HPDE6-E6E7 (cell line): ENCODE measurements around the gene TNFRSF9.
A peak's percentile ranks its signal among the peaks of the same experiment; 100 is the strongest.
"Not testable (repeated sequence)": the region's sequence is repeated elsewhere in the genome, so short reads cannot be mapped to it uniquely, and the experiment has no call there.

Source experiments
- DNase-seq: peaks from one replicate; pipeline ENCODE4 v3.0.0; 2011; ENCODE audit warnings: missing footprints; ENCODE audit errors: extremely low spot score

The TNFRSF9 gene

DNA sequence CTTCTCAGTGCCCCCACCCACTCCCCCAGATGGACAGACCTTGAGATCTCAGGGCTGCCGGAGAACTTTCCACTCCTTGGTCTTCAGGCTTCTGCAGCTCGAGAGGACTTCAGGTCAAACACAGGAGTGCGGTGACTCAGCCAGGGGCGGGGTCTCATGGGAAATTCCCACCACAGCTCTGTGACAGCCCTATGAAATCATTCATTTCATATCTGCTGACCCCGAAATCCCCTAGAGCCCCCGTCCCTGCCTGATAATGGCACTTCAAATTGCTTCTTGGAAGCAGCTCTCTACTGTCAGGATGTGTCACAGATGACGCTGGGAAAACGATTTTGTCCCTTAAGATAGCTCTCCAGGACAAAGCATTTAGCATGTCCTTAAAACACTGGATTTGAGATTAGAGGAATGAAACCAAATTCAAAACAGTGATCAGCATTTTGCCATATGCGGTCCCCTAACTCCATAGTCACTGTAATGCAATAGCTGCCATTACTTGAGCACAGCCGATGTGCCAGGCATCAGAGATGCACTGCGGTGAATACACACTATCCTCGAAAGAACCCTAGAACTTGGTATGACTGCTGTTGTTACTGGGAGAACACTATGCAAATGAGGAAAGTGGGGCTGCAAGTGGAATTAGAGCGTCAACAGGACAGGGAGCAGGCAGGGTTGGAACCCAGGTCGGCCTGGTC lies at the start of gene TNFRSF9:
TNFRSF9 (minus strand) TSS at position 95 of the 692 bp plus-strand sequence. CDS start 845 bp downstream, outside the sequence.
- peak; percentile 43 for DNase-seq

DNA sequence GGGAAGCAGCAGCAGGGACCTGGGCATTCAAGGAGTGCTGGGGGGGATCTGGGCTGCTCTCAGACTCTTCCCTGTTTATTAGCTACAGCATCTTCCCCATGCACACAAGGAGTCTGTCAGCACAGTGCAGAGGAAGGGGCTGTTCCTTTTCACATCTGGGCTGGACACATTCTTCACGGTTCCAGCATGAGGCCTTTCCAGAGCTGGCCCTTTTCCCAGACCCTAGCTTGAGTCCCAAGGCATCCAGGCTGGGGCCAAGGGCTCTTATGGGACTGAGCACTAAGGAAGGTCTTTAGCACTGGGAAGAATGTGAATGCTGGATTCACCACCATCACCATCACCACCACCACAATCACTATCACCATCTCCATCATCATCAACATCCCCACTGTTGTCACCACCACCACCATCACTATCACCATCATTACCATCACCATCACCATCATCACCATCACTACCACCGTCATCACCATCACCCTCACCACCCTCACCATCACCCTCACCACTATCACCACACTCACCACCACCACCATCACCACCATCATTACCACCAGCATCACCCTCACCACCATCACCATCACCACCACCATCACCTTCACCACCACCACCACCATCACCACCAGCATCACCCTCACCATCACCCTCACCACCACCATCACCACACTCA lies 49.3 kb upstream of the TNFRSF9 start:
- no peak for DNase-seq

DNA sequence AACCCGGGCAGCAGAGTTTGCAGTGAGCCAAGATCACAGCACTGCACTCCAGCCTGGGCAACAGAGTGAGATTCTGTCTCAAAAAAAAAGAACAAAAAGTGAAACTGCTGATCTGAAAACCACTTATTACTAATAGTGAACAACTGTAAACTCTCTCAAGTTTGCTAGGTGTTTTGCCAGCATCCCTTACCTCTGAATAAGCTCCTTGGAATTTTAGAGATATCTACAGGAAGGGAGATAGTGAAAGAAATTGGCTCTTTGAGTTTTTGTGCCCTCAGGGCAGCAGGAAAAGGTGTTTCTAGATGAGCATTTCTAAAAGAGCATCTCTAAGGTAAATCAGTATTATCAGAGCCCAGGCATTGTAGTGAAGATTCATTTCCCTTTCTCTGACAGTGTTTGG lies 47.9 kb upstream of the TNFRSF9 start:
- DNase-seq: no peak

DNA sequence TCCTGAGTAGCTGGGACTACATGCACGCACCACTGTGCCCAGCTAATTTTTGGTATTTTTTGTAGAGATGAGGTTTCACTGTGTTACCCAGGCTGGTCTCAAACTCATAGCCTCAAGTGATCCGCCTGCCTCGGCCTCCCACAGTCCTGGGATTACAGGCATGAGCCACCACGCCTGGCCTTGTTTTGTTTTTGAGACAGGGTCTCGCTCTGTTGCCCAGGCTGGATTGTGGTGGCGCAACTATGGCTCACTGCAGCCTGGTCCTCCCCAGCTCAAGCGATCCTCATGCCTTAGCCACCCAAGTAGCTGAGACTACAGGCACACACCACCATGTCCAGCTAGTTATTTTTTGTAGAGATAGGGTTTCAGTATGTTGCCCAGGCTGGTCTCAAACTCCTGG lies 46.9 kb upstream of the TNFRSF9 start:
- DNase-seq: no peak

DNA sequence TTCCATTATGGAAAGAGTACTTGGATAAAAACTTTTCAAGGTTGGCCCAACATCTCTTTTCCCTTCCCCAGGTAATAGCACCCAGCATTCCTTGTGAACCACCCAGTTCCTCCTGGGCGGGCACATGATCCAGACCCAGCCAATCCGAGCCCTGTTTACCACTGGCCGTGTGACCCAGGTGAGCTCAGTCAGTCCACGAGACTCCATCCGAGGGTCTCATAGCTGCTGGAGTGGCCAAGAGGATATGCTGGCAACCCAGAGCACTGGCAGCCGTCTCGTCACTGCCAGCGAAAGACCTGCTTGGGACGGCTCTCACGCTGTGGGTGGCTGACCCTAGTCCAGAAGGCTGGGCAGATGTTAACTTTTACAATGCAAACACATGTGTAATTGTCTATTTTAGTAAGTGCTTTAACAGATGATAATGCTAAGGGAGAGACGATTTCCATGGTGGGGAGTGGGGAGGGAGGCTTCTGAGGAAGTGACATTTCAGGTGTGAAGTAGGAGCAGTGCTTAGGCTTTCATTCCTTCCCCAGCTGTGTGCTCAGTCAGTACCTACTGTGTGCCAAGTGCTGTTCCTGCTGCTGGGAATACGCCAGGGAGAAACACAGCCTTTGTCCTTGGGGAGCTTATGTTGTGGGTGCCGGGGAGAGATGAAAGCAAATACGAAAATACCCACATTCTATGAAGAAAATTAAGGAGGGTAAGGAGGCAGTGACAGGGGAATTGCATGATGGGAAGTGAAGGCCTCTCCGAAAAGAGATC lies 45.4 kb upstream of the TNFRSF9 start:
- no peak for DNase-seq

DNA sequence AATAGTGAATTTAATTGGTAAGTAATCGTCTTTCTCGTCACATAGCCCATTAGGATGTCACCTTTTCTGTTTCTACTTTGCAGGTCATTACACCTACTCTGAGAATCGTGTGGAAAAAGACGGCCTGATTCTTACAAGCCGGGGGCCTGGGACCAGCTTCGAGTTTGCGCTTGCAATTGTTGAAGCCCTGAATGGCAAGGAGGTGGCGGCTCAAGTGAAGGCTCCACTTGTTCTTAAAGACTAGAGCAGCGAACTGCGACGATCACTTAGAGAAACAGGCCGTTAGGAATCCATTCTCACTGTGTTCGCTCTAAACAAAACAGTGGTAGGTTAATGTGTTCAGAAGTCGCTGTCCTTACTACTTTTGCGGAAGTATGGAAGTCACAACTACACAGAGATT lies 44.2 kb upstream of the TNFRSF9 start:
- DNase-seq: no peak

DNA sequence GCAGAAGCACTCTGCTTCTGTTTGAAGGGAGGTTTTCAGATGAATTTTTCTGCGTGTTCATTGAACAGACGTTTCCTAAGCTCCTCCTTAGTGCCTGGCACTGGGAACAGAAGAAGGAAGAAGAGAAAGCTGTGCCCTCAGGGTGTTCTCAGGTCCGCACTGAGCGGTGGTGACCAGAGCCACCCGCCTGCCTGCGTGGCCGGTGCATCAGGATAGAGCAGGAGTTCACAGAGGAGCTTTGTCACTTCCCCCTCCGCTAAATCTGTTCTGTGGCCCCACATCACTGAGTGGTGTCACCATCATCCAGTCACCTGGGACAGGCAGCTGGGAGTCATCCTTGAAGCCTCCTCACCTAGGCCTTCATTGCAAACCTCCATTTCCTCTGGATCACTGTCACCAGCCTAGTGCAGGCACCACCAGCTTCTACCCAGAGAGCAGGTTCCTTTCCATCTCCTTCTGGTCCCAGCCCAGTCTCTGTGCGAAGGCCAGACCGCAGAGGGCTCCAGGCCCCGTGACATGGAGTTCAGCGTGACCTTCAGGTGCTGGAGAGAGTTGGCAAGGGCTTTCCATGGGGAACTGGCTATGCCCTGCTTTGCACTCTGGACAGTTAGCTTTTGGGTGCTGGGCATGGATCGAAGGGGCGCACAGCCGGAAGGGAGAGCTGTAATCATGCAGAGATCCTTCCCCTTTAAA lies 42.6 kb upstream of the TNFRSF9 start:
- no peak for DNase-seq

DNA sequence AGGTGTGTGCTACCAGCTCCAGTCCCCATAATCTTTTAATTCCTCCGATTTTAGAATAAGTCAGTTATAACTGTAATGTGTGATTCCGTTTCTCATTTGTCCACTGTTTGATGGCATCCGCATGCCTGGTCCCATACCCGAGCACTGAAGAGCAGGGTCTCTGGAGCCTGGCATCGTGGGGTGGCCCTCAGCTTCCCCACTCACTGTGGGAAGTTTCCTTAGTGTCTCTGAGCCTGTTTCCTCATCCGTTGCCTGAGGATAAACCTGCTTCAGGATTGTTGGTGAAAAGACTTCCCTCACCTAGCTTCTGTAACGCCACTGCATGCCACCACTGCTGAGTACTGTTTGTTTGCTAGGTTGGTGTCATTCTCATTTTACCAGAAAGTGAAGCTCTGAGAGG lies 40.3 kb upstream of the TNFRSF9 start:
- no peak for DNase-seq

DNA sequence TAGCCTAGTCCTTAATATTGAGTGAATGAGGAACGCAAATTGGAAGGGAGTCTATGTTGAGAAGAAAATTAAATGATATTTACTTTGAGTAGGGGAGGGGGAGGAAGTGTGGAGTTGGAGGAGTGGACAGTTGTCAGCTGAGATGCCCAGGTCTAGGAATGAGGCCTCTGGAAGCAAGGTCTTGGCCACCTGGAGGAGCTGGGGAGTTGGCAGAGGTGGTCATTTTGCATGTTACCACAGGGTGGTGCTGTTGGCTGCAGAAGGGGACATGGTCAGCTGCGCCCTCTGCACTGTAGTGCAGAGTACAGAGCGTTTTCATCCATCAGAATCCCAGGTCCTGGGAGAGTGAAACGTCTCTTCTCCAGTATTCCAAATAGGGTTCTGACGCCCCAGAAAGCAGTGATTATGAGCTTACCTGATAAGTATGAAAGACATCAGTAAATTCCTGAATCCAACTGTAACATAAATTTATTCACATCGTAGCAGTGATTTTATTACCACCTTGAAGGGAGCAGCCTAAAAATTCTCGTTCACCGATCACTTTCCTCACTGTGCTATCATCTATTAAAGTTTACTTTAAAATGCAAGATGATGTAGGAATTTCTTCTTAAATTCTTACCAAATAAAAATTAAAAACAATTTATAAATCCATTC lies 34.7 kb upstream of the TNFRSF9 start:
- peak; percentile 90 for DNase-seq

DNA sequence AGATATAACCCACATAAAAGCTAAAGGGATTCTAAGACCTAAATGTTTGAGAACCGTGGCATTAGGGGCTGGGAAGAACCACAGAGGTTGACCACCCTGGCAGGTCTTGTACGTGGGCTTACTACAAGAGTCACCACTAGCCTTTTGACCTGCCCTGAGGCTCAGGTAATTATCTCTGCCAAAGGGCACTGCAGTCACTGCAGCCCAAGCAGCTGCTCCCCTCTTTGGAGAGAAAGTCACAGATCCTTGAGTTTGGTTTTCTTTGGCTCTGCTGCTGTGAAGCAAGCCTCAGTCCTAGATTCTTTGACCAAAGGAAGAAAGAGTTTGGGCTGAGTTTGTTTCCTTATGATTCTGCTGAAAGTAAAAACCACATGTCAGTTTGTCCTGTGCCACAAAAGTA lies 32.4 kb upstream of the TNFRSF9 start:
- no peak for DNase-seq

DNA sequence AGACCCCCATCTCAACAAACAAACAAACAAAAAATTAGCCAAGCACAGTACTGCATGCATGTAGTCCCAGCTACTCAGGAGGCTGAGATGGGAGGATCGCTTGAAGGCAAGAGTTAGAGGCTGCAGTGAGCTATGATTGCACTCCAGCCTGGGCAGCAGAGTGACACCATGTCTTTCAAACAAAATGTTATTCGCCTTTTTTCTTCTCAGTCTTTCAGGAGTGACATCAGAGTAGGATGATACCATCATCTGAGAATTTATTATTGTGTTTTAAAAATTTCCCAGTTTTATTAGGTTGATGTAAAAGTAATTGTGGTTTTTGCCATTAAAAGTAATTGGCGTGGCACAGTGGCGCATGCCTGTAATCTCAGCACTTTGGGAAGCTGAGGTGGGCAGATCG lies 31.6 kb upstream of the TNFRSF9 start:
- DNase-seq: no peak

DNA sequence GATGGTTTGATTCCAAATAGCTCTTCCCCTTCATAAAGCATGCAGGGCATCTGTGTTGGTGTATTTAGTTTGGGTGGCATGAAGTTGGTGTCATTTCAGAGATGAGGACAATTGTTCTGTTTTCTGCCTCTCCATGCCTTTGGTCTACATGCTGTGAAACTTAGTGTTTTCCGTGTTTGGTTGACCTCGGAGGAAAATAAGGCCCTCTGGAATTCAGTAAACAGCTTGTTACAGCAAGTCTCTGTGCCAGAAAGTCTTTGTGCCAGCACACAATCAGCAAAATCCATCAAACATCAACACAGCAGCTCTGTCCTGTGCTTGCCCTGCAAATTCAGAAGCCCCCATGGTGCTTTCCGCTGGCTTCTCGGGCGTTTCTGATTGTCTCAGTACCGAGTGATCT lies 30.4 kb upstream of the TNFRSF9 start:
- DNase-seq: no peak

DNA sequence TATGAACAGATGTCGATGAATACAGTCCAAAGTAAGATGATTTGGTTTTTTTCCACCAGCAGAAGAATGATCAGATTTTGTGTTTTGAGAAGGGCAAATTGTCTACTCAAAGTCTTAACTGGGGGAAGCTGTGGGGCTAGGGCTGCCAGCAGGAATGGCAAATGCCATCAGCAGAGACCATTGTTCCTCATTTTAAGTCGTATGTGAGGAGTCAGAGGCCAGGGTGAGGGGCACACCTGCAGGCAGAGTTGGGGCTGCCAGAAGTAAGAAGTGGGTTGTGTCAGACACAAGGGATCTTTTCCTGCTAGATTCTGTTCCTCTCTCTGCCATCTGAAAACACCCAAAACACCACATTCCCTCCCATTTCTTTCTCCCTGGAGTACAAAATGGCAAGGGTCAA lies 29.6 kb upstream of the TNFRSF9 start:
- DNase-seq: no peak

DNA sequence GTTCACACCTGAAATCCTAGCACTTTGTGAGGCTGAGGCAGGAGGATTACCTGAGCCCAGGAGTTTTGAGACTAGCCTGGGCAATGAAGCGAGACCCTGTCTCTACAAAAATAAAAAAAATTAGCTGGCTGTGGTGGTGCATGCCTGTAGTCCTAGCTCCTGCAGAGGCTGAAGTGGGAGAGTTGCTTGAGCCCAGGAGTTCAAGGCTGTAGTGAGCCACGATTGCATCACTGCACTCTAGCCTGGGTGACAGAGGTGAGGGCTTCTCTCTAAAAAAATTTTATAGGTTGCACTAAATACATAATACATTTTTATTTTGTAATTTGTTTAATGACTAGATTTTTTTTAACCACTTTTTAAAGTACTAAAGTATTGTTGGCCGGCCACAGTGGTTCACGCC lies 27.0 kb upstream of the TNFRSF9 start:
- DNase-seq: no peak

DNA sequence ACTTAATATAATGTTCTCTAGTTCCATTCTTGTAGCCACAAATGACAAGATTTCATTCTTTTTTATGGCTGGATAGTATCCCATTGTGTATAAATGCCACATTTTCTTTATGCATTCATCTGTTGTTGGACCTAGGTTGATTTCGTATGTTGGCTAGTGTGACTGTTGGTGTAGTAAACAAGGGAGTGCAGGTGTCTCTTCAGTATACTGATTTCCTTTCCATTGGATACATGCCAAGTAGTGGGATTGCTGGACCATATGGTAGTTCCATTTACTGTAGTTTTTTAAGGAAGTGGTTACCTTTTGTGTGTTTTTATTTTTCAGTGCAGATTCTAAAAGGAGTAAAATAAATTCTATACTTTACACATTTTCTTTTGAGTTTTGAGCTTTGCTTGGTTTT lies 26.6 kb upstream of the TNFRSF9 start:
- no peak for DNase-seq

DNA sequence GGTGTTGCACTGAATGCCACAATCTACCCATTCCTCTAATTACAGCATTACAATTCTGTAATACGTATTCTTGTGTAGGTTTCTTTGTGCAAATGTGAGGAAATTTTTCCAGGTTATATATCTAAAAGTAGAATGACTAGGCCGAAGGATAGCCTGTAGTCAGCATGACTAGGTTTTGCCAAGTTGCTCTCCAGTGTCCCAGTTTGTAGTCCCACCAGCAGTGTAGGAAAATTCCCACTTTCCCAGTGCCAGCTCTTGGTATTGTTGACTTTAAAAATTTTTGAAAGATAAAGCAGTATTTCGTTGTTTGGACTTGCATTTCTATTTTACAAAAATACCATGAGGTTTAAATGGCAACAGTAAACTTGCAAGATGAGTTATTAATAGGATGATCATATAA lies 23.8 kb upstream of the TNFRSF9 start:
- no peak for DNase-seq

DNA sequence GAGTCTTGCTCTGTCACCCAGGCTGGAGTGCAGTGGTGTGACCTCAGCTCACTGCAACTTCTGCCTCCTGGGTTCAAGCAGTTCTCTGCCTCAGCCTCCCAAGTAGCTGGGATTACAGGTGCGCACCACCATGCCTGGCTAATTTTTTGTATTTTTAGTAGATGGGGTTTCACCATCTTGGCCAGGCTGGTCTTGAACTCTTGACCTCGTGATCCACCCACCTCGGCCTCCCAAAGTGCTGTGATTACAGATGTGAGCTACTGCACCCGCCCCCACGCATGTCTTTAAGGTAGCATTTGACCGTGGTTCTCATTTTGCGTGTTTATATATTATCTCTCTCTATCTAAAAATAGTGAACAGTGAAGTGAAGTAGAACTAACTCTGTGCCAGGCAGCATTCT lies 23.2 kb upstream of the TNFRSF9 start:
- DNase-seq: not testable (repeated sequence)

DNA sequence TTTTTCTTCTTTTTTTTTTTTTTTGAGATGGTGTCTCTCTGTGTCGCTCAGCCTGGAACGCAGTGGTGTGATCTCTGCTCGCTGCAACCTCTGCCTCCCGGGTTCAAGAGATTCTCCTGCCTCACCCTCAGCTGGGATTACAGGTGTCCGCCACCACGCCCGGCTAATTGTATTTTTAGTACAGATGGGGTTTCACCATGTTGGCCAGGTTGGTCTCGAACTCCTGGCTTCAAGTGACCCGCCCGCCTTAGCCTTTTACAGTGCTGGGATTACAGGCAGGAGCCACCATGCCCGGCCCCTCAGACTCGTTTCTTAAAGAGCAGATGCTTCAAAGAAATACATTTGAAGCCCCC lies 22.7 kb upstream of the TNFRSF9 start:
- DNase-seq: not testable (repeated sequence)

DNA sequence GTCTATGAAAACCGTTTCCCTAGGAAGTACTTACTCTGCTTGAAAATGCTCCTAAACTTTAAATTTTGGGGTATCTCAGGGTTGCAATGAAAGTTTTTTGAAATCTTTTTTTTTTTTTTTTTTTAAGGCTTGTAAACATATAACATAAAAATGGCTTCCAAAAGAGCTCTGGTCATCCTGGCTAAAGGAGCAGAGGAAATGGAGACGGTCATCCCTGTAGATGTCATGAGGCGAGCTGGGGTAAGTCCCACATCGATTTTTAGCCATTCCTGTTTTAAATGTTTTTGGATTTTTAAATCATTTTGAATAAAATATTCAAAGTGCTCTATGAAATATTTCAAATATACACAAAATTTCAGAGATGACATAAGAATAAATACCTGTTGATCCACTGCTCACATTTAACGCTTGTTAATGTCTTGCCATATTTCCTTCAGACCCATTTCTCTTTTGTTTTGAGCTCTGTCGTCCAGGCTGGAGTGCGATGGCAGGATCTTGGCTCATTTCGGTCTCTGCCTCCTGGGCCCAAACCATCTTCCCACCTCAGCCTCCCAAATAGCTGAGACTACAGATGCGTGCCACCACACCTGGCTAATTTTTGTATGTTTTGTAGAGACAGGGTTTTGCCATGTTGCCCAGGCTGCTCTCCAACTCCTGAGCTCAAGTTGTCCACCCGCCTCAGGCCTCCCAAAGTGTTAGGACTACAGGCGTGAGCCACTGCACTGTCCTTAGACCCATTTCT lies 22.2 kb upstream of the TNFRSF9 start:
- no peak for DNase-seq

DNA sequence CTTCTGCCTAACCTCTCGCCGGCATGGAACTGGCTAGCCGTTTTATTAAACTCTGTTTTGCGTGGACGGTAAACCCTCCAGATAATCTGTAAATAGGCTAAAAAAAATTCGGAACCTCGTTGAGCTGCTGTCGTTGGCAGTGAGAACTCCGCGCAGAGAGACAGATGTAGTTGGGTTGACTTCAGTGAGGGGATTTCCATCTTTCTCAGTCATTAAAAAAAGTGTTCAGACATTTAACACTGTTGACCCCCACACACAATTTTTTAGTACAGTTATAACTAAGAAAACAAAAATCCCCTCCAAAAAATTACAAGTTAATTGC lies 21.3 kb upstream of the TNFRSF9 start:
- DNase-seq: no peak
